HepG2 (cell line): ENCODE measurements around the gene KCNH6. TPM values are rescaled to one million over a fixed set of nuclear protein-coding genes. Genes with fewer than 3 reads are reported as not detected.

Experiments used
- HIC2 ChIP-seq: sonication (generic); formaldehyde crosslinking; IDR thresholded peaks from 2 replicates; pipeline ENCODE4 v1.9.0; 2022; ENCODE audit warnings: low read depth, missing genetic modification reagents
- HNRNPL ChIP-seq: fragments of 200-400 bp; formaldehyde crosslinking; IDR thresholded peaks from 2 replicates; pipeline ENCODE4 v1.6.1; 2017; ENCODE audit warnings: mild to moderate bottlenecking, low read depth, low read length
- NFAT5 ChIP-seq: sonication (generic); formaldehyde crosslinking; IDR thresholded peaks from 2 replicates; pipeline ENCODE4 v1.4.0; 2020; ENCODE audit warnings: missing genetic modification reagents
- PHF8 ChIP-seq: sonication (generic); formaldehyde crosslinking; IDR thresholded peaks from 2 replicates; pipeline ENCODE4 v1.5.0; 2020; ENCODE audit warnings: missing genetic modification reagents
- RBAK ChIP-seq: sonication (generic); formaldehyde crosslinking; IDR thresholded peaks from 2 replicates; pipeline ENCODE4 v1.5.1; 2020; ENCODE audit warnings: mild to moderate bottlenecking, missing genetic modification reagents
- ZBTB40 ChIP-seq, 2 experiments: fragments of 450-650 bp in 1 of 2; sonication (generic) in 1 of 2; formaldehyde crosslinking in 1 of 2; IDR thresholded peaks; 2 replicates each; pipeline versions ENCODE4 v1.6.1 to v1.8.0; 2016 to 2022; ENCODE audit warnings: antibody characterized with exemption in 1 of 2, mild to moderate bottlenecking in 1 of 2, missing genetic modification reagents in 1 of 2
- ZNF431 ChIP-seq: sonication (generic); formaldehyde crosslinking; IDR thresholded peaks from 2 replicates; pipeline ENCODE4 v1.9.0; 2022; ENCODE audit warnings: missing genetic modification reagents, low read depth, mild to moderate bottlenecking, borderline replicate concordance
- ZNF557 ChIP-seq: sonication (generic); formaldehyde crosslinking; IDR thresholded peaks from 2 replicates; pipeline ENCODE4 v1.4.0; 2020; ENCODE audit warnings: missing genetic modification reagents
- ZNF576 ChIP-seq: sonication (generic); formaldehyde crosslinking; IDR thresholded peaks from 2 replicates; pipeline ENCODE4 v1.4.0; 2020; ENCODE audit warnings: mild to moderate bottlenecking, missing genetic modification reagents
- ZNF652 ChIP-seq: IDR thresholded peaks from 2 replicates; pipeline ENCODE4 v1.6.1; 2016; ENCODE audit warnings: low read depth, borderline replicate concordance
- polyA plus RNA-seq, 8 experiments: library from polyadenylated mRNA; depleted of rRNA in 3 of 8; stranded (reverse) in 7 of 8; unstranded in 1 of 8; fragments of >200 nt; fragmentation: Illumina TruSeq in 4 of 8; extraction: Trizol in 4 of 8; gene quantifications; 2 replicates each; pipeline versions ENCODE4 v1.2.1 to v1.2.3, GENCODE V29; 2011 to 2016; ENCODE audit warnings: low read depth in 4 of 8, missing spikeins in 1 of 8, mixed read lengths in 1 of 8; ENCODE audit not compliant: insufficient read depth in 1 of 8
- total RNA-seq, 5 experiments: library from RNA; depleted of rRNA; stranded (reverse); fragments of >200 nt; fragmentation: Illumina TruSeq; extraction: Trizol; gene quantifications; 2 replicates each; pipeline ENCODE4 v1.2.3, GENCODE V29; 2016; ENCODE audit warnings: low read depth in 1 of 5

The KCNH6 gene
- total and polyA plus RNA-seq, 2 of the 13 experiments (the other 11 are each of a cell fraction or from before 2014, with no cell fraction given), result 0.05 to 0.18 TPM

GRCh38 chr17:63542942-63543821 is 20.0 kb downstream of the KCNH6 start (continued):
- TF ChIP-seq HIC2 (peak; percentile 52; the same call in 1 of the 2 replicates), ZNF557 (no peak), NFAT5 (no peak), ZBTB40 (IDR thresholded peaks at IDR 0.05) (no peak), ZBTB40 (CRISPR knock-in tag; IDR thresholded peaks at IDR 0.05) (no peak), ZNF576 (CRISPR knock-in tag) (no peak), HNRNPL (0 out of 2 replicates have a peak, but pooled peaks have one; percentile 51), ZNF652 (CRISPR knock-in tag) (no peak), RBAK (CRISPR knock-in tag) (no peak), ZNF431 (CRISPR knock-in tag) (no peak), PHF8 (CRISPR knock-in tag) (no peak)
